ENCODE data around the gene ETS1.

GRCh38 chr11:128488471-128488870 is 98.9 kb downstream of the ETS1 start:
- TF ChIP-seq RAD21 (conservative IDR thresholded peaks at IDR 0.05) (no peak), CTCF (IDR thresholded peaks at IDR 0.05; ENCODE audit: poor library complexity, severe bottlenecking) (no peak), POLR2AphosphoS5 (IDR thresholded peaks at IDR 0.05) (no peak), MXI1 (conservative IDR thresholded peaks at IDR 0.05; ENCODE audit: poor library complexity, severe bottlenecking) (no peak), EZH2 (IDR thresholded peaks at IDR 0.05; ENCODE audit: borderline replicate concordance, insufficient read depth, low read length, poor library complexity, severe bottlenecking) (no peak)
